K562 (cell line): ENCODE data around the gene LRCH1. TPM values are rescaled to one million over a fixed set of nuclear protein-coding genes. Genes with fewer than 3 reads are reported as not detected.

Experiments used
- ATAC-seq: fragments of 200-7000 bp; cut with Tn5 transposase; 3 replicates; pipeline ENCODE4 v1.9.1; 2020; ENCODE audit warnings: moderate library complexity
- BruUV-seq: library from RNA; stranded (reverse); fragments of 400-500 nt; replicated peaks from 2 replicates; lab custom pipeline; 2021; lab: Mats Ljungman, UMichigan
- CTCF ChIA-PET: fragments of 300-600 bp; formaldehyde crosslinking; extraction: SDS; loops from one replicate; lab custom pipeline; 2021; ENCODE audit warnings: low intra/inter-chr PET ratio; lab: Yijun Ruan, JAX
- POLR2A ChIA-PET: fragments of 300-600, 350-650 bp; sonication (Branson Sonifier 250); formaldehyde crosslinking; extraction: SDS; loops from one replicate; lab custom pipeline; 2021; ENCODE audit warnings: antibody characterized with exemption, inconsistent platforms; lab: Yijun Ruan, JAX
- DNase-seq, 4 experiments: peaks; one replicate each; pipeline versions ENCODE4 v3.0.0 to v3.0.0-alpha.2; 2011 to 2018; ENCODE audit warnings: low spot score in 3 of 4, mixed read lengths in 3 of 4; ENCODE audit errors: extremely low read depth in 1 of 4
- FAIRE-seq: peaks from 2 replicates; lab custom pipeline; 2011; peaks lifted over from hg19 to GRCh38; lab: Jason Lieb, UNC
- H2AFZ ChIP-seq: 2 replicates; pipeline ENCODE4 v1.6.0; 2011; ENCODE audit warnings: low read depth, low read length, control low read depth, inconsistent platforms
- H3K27ac ChIP-seq: fragments of 200-600 bp; 3 replicates; pipeline ENCODE4 v1.8.0; 2011; ENCODE audit warnings: low read depth, mild to moderate bottlenecking, control low read depth, inconsistent platforms, low read length, moderate library complexity, mixed read lengths; ENCODE audit errors: extremely low read depth
- H3K27me3 ChIP-seq, 2 experiments: fragments of 300-600 bp in 1 of 2; 2 replicates in 1 of 2; 3 replicates in 1 of 2; pipeline versions ENCODE4 v1.6.0 to v1.8.0; 2011; ENCODE audit warnings: inconsistent platforms in 2 of 2, low read length in 2 of 2, mild to moderate bottlenecking in 1 of 2, mixed read lengths in 1 of 2, moderate library complexity in 1 of 2; ENCODE audit not compliant: control insufficient read depth in 2 of 2, insufficient read depth in 2 of 2
- H3K36me3 ChIP-seq: fragments of 300-600 bp; 3 replicates; pipeline ENCODE4 v1.8.0; 2011; ENCODE audit warnings: mild to moderate bottlenecking, low read length, inconsistent platforms; ENCODE audit not compliant: control insufficient read depth, insufficient read depth
- H3K4me1 ChIP-seq, 2 experiments: fragments of 200-600 bp in 1 of 2; replicated peaks in 1 of 2; 2 replicates in 1 of 2; 3 replicates in 1 of 2; pipeline versions ENCODE4 v1.5.1 to v1.8.0; 2011; ENCODE audit warnings: inconsistent platforms in 2 of 2, low read length in 2 of 2, mild to moderate bottlenecking in 1 of 2, mixed read lengths in 1 of 2, moderate library complexity in 1 of 2; ENCODE audit not compliant: control insufficient read depth in 2 of 2, insufficient read depth in 2 of 2
- H3K4me2 ChIP-seq: 2 replicates; pipeline ENCODE4 v1.6.1; 2011; ENCODE audit warnings: low read length, control low read depth, inconsistent platforms, mixed read lengths; ENCODE audit not compliant: insufficient read depth
- H3K4me3 ChIP-seq: fragments of 200-600 bp; sonication (generic), shearing (Covaris generic); 2 replicates; pipeline ENCODE4 v1.5.1; 2016; ENCODE audit warnings: control low read depth, inconsistent platforms
- H3K79me2 ChIP-seq: fragments of 200-600 bp; 3 replicates; pipeline ENCODE4 v1.8.0; 2011; ENCODE audit warnings: low read length, inconsistent platforms; ENCODE audit not compliant: control insufficient read depth, insufficient read depth
- H3K9ac ChIP-seq, 2 experiments: 2 replicates each; pipeline versions ENCODE4 v1.6.0 to v1.6.1; 2011; ENCODE audit warnings: low read depth in 2 of 2, low read length in 2 of 2, control low read depth in 1 of 2, inconsistent platforms in 1 of 2, mild to moderate bottlenecking in 1 of 2, mixed read lengths in 1 of 2; ENCODE audit not compliant: insufficient read depth in 1 of 2
- H3K9me1 ChIP-seq: one replicate; pipeline ENCODE4 v1.6.0; 2011; ENCODE audit warnings: inconsistent platforms, mild to moderate bottlenecking, low read length, moderate library complexity; ENCODE audit not compliant: control insufficient read depth, insufficient read depth
- H3K9me3 ChIP-seq: replicated peaks from 2 replicates; pipeline ENCODE4 v1.5.1; 2011; ENCODE audit warnings: low read depth, low read length, inconsistent platforms; ENCODE audit not compliant: control insufficient read depth, insufficient read depth
- H4K20me1 ChIP-seq: replicated peaks from 2 replicates; pipeline ENCODE4 v1.6.1; 2011; ENCODE audit warnings: low read length, inconsistent platforms, mixed read lengths; ENCODE audit not compliant: control insufficient read depth, insufficient read depth
- FOXO4 ChIP-seq: fragments of 450-650 bp; formaldehyde crosslinking; IDR thresholded peaks from 2 replicates; pipeline ENCODE4 v1.4.0; 2020; ENCODE audit warnings: mild to moderate bottlenecking, moderate library complexity
- HMGXB4 ChIP-seq: sonication (generic); formaldehyde crosslinking; IDR thresholded peaks from 2 replicates; pipeline ENCODE4 v1.8.1; 2023; ENCODE audit warnings: mild to moderate bottlenecking, missing genetic modification reagents
- MTA3 ChIP-seq: fragments of 450-650 bp; formaldehyde crosslinking; IDR thresholded peaks from 2 replicates; pipeline ENCODE4 v1.6.1; 2017; ENCODE audit warnings: mild to moderate bottlenecking, borderline replicate concordance
- RNF2 ChIP-seq: sonication (generic); IDR thresholded peaks from 2 replicates; pipeline ENCODE4 v1.6.1; 2016
- THRA ChIP-seq: fragments of 450-650 bp; IDR thresholded peaks from 2 replicates; pipeline ENCODE4 v1.6.1; 2017; ENCODE audit warnings: mild to moderate bottlenecking, moderate library complexity
- ZBTB43 ChIP-seq: sonication (generic); formaldehyde crosslinking; IDR thresholded peaks from 2 replicates; pipeline ENCODE4 v1.8.0; 2023; ENCODE audit warnings: mild to moderate bottlenecking, missing genetic modification reagents
- ZNF239 ChIP-seq: fragments of 250-450 bp; sonication (Bioruptor Pico); IDR thresholded peaks from 2 replicates; pipeline ENCODE4 v1.4.0; 2020; ENCODE audit warnings: mild to moderate bottlenecking
- ZNF347 ChIP-seq: fragments of 450-650 bp; formaldehyde crosslinking; IDR thresholded peaks from 2 replicates; pipeline ENCODE4 v1.4.0; 2020; ENCODE audit warnings: low read depth, mild to moderate bottlenecking, moderate library complexity
- ZNF395 ChIP-seq: fragments of 200-800 bp; sonication (Bioruptor generic); IDR thresholded peaks from 2 replicates; pipeline ENCODE4 v1.6.1; 2017; ENCODE audit warnings: missing genetic modification characterization, missing compliant biosample characterization
- ZNF511 ChIP-seq: sonication (generic); formaldehyde crosslinking; IDR thresholded peaks from 2 replicates; pipeline ENCODE4 v1.8.0; 2022; ENCODE audit warnings: mild to moderate bottlenecking, missing genetic modification reagents
- WGBS: fragments of 100-300 bp; shearing (Covaris generic); methylation state at CpG from one replicate; pipeline ENCODE4 v1.1.6; 2016; ENCODE audit warnings: low coverage, mixed read lengths; ENCODE audit not compliant: insufficient coverage; ENCODE audit errors: missing lambda C conversion rate; 5-methylcytosine and 5-hydroxymethylcytosine counted together
- in situ Hi-C: fragments of 300-500 bp; cut with MboI; formaldehyde crosslinking; loops from 4 replicates; pipeline ENCODE4 v1.15.0; 2018; ENCODE audit warnings: inconsistent platforms, mixed read lengths
- intact Hi-C: fragments of 100-400 bp; cut with micrococcal nuclease; formaldehyde crosslinking; loops from 2 replicates; pipeline ENCODE4 v1.14.2; 2022
- polyA plus RNA-seq, 8 experiments: library from polyadenylated mRNA; depleted of rRNA in 4 of 8; stranded (reverse) in 5 of 8; unstranded in 3 of 8; fragments of >200 nt; fragmentation: Nextera tagmentation in 2 of 8; fragmentation: Illumina TruSeq in 1 of 8; extraction: Ambion mirVana in 2 of 8; extraction: Trizol in 1 of 8; gene quantifications; 2 replicates each; pipeline versions ENCODE4 v1.2.1 to v1.2.3, GENCODE V29; 2011 to 2014; ENCODE audit warnings: inconsistent platforms in 1 of 8, missing spikeins in 1 of 8
- total RNA-seq, 7 experiments: library from RNA; depleted of rRNA in 6 of 7; stranded (reverse); fragments of >200 nt in 6 of 7; fragmentation: Illumina TruSeq in 2 of 7; extraction: Trizol in 2 of 7; gene quantifications; 2 replicates each; pipeline versions ENCODE4 v1.2.1 to v1.2.3, GENCODE V29; 2011 to 2021; ENCODE audit warnings: low replicate concordance in 1 of 7

LRCH1 gene
- total and polyA plus RNA-seq, 9 of the 15 experiments (the other 6 are each of a cell fraction or from before 2014, with no cell fraction given) = 1.1 to 6.8 (median 3.7) TPM

GRCh38 chr13:46749951-46750350 is 197.0 kb downstream of the LRCH1 start (continued):
- no peak for TF ChIP-seq ZBTB43

- no peaks in the 10 kb centered on the region for H3K79me2 ChIP-seq
- H3K9me3 ChIP-seq = no peaks in the 10 kb centered on the region
- WGBS = 63% methylated on average over 7 of the region's 7 CpGs
- H2AFZ ChIP-seq = no peak overlapping the region
- ATAC-seq (no peak), DNase-seq (no peak), FAIRE-seq (no peak)
- POLR2A ChIA-PET = no interaction called here
- H3K9ac ChIP-seq = no peak overlapping the region
- no peak overlapping the region for H3K27ac ChIP-seq
- no TSS peak for BruUV-seq
- no peaks in the 10 kb centered on the region for H3K4me1 ChIP-seq
- CTCF ChIA-PET = no interaction called here
- H3K4me3 ChIP-seq = no peak overlapping the region
- intact Hi-C loops (no loop called here), in situ Hi-C loops (no loop called here)
- H3K9me1 ChIP-seq = no peaks in the 10 kb centered on the region
- H3K4me2 ChIP-seq = no peak overlapping the region
- H3K36me3 ChIP-seq = peaks cover 15% of the 10 kb centered on the region; the same call in 2 of the 3 replicates
- no peaks in the 10 kb centered on the region for H4K20me1 ChIP-seq
- no peaks in the 10 kb centered on the region for H3K27me3 ChIP-seq
- TF ChIP-seq ZNF347 = no peak
- TF ChIP-seq RNF2 = no peak
- TF ChIP-seq HMGXB4 (CRISPR knock-in tag) = no peak
- TF ChIP-seq ZNF239 (CRISPR knock-in tag) = no peak
- TF ChIP-seq FOXO4 (CRISPR knock-in tag) = no peak
- TF ChIP-seq MTA3 = no peak
- no peak for TF ChIP-seq ZNF395 (CRISPR knock-in tag)
- no peak for TF ChIP-seq THRA
- TF ChIP-seq ZNF511 = no peak
These were observed 199.1 kb downstream of the LRCH1 start for GRCh38 chr13:46751811-46752635.
